Lower leg skin (tissue), 3 donors: ENCODE data around the gene FGF19.

Source experiments
- CTCF ChIP-seq, 3 donors: fragments of 450-650 bp; IDR thresholded peaks; one replicate each; pipeline ENCODE4 v1.5.1; 2016; ENCODE audit warnings: antibody characterized with exemption in 3 of 3, mild to moderate bottlenecking in 3 of 3, moderate library complexity in 2 of 3
- POLR2A ChIP-seq, 2 donors: fragments of 450-650 bp; IDR thresholded peaks; one replicate each; pipeline ENCODE4 v1.6.1; 2016 to 2017; ENCODE audit warnings: antibody characterized with exemption in 2 of 2, mild to moderate bottlenecking in 1 of 2, moderate library complexity in 1 of 2

- TF ChIP-seq CTCF (IDR thresholded peaks at IDR 0.05) = no peak
- TF ChIP-seq POLR2A (IDR thresholded peaks at IDR 0.05) = no peak
These were observed 14.1 kb downstream of the FGF19 start for GRCh38 chr11:69689484-69690319.
